SU-DHL-6 (cell line): ENCODE results near the gene SHISAL1.

Experiments
- H2AFZ ChIP-seq: fragments of 200-600 bp; sonication (generic); 2 replicates; pipeline ENCODE4 v1.6.1; 2014; ENCODE audit warnings: low read depth, mild to moderate bottlenecking, moderate library complexity, mixed read lengths, antibody characterized with exemption, low read length; ENCODE audit not compliant: severe bottlenecking
- H3F3A ChIP-seq: fragments of 200-600 bp; shearing (Covaris generic); 2 replicates; pipeline ENCODE4 v1.6.0; 2016; ENCODE audit warnings: antibody characterized with exemption, mild to moderate bottlenecking; ENCODE audit not compliant: insufficient read depth
- H3K27ac ChIP-seq: fragments of 200-600 bp; sonication (generic); 2 replicates; pipeline ENCODE4 v1.5.1; 2016; ENCODE audit warnings: low read depth, mild to moderate bottlenecking, low read length, moderate library complexity, mixed read lengths
- H3K27me3 ChIP-seq: fragments of 200-600 bp; sonication (generic), shearing (Covaris generic); 2 replicates; pipeline ENCODE4 v1.6.0; 2014; ENCODE audit warnings: mild to moderate bottlenecking, low read length
- H3K36me3 ChIP-seq: fragments of 200-600 bp; sonication (generic); 2 replicates; pipeline ENCODE4 v1.6.1; 2014; ENCODE audit warnings: mild to moderate bottlenecking, low read length, mixed read lengths
- H3K4me2 ChIP-seq: fragments of 300-600, 200-600 bp; shearing (Covaris generic), sonication (generic); 2 replicates; pipeline ENCODE4 v1.6.0; 2014; ENCODE audit warnings: low read length, low read depth, mild to moderate bottlenecking; ENCODE audit not compliant: poor library complexity, severe bottlenecking
- H3K4me3 ChIP-seq: fragments of 200-600 bp; sonication (generic); 2 replicates; pipeline ENCODE4 v1.5.1; 2014; ENCODE audit warnings: antibody characterized with exemption, low read length, mild to moderate bottlenecking, mixed read lengths; ENCODE audit not compliant: insufficient read depth, poor library complexity, severe bottlenecking
- H3K79me2 ChIP-seq: fragments of 200-600 bp; sonication (generic); 2 replicates; pipeline ENCODE4 v1.6.1; 2014; ENCODE audit warnings: mild to moderate bottlenecking, low read length, moderate library complexity; ENCODE audit not compliant: insufficient read depth
- H3K9ac ChIP-seq: fragments of 200-600 bp; sonication (generic); 2 replicates; pipeline ENCODE4 v1.7.0; 2014; ENCODE audit warnings: mild to moderate bottlenecking, low read length
- H3K9me2 ChIP-seq: fragments of 200-600 bp; sonication (generic); replicated peaks from 2 replicates; pipeline ENCODE4 v1.6.1; 2014; ENCODE audit warnings: low read length; ENCODE audit not compliant: insufficient read depth
- H3K9me3 ChIP-seq: fragments of 200-600 bp; sonication (generic); 2 replicates; pipeline ENCODE4 v1.6.1; 2014; ENCODE audit warnings: low read length, mixed read lengths; ENCODE audit not compliant: insufficient read depth
- H4K20me1 ChIP-seq: fragments of 200-600 bp; sonication (generic); 2 replicates; pipeline ENCODE4 v1.6.1; 2014; ENCODE audit warnings: low read depth, mild to moderate bottlenecking, antibody characterized with exemption, low read length, moderate library complexity, mixed read lengths
- CTCF ChIP-seq: fragments of 200-600 bp; sonication (generic); IDR thresholded peaks from one replicate; pipeline ENCODE4 v1.5.1; 2017; ENCODE audit warnings: antibody characterized with exemption, mild to moderate bottlenecking, low read length, moderate library complexity; ENCODE audit not compliant: insufficient read depth, poor library complexity, severe bottlenecking
- EZH2phosphoT487 ChIP-seq: fragments of 200-600 bp; sonication (generic), shearing (Covaris generic); conservative IDR thresholded peaks from 2 replicates; pipeline ENCODE4 v1.6.1; 2018; ENCODE audit warnings: mild to moderate bottlenecking, antibody characterized with exemption, low read length, moderate library complexity, mixed read lengths

Gene SHISAL1

GRCh38 chr22:44229331-44229730 lies 83.4 kb downstream of the SHISAL1 start:
- H3K9ac ChIP-seq = no peak overlapping the region
- no peak overlapping the region for H2AFZ ChIP-seq
- no peak overlapping the region for H3K4me2 ChIP-seq
- no peaks in the 10 kb centered on the region for H3F3A ChIP-seq
- TF ChIP-seq EZH2phosphoT487 (no peak), CTCF (no peak)
- H3K27me3 ChIP-seq = no peaks in the 10 kb centered on the region
- H3K9me3 ChIP-seq = no peaks in the 10 kb centered on the region
- H3K27ac ChIP-seq = no peak overlapping the region
- H3K4me3 ChIP-seq = no peak overlapping the region
- no peaks in the 10 kb centered on the region for H4K20me1 ChIP-seq
- no peaks in the 10 kb centered on the region for H3K79me2 ChIP-seq
- no peaks in the 10 kb centered on the region for H3K9me2 ChIP-seq
- no peaks in the 10 kb centered on the region for H3K36me3 ChIP-seq

- Histone ChIP-seq H3K27me3 (no peaks in the 10 kb centered on the region), H3F3A (no peaks in the 10 kb centered on the region), H3K4me2 (no peak overlapping the region), H3K9me3 (no peaks in the 10 kb centered on the region), H3K27ac (no peak overlapping the region), H3K9me2 (no peaks in the 10 kb centered on the region), H2AFZ (no peak overlapping the region), H3K79me2 (no peaks in the 10 kb centered on the region), H3K36me3 (no peaks in the 10 kb centered on the region), H3K4me3 (no peak overlapping the region), H3K9ac (no peak overlapping the region), H4K20me1 (no peaks in the 10 kb centered on the region)
- TF ChIP-seq EZH2phosphoT487 = no peak
- no peak for TF ChIP-seq CTCF
Observed at GRCh38 chr22:44225812-44226211, 86.9 kb downstream of the SHISAL1 start.

- H2AFZ ChIP-seq = no peak overlapping the region
- H3K9ac ChIP-seq = no peak overlapping the region
- H3K36me3 ChIP-seq = no peaks in the 10 kb centered on the region
- no peak overlapping the region for H3K27ac ChIP-seq
- no peaks in the 10 kb centered on the region for H3K79me2 ChIP-seq
- TF ChIP-seq EZH2phosphoT487 (no peak), CTCF (no peak)
- no peaks in the 10 kb centered on the region for H3K9me3 ChIP-seq
- no peaks in the 10 kb centered on the region for H3K27me3 ChIP-seq
- H3F3A ChIP-seq = no peaks in the 10 kb centered on the region
- no peak overlapping the region for H3K4me2 ChIP-seq
- no peaks in the 10 kb centered on the region for H4K20me1 ChIP-seq
- no peak overlapping the region for H3K4me3 ChIP-seq
- H3K9me2 ChIP-seq = no peaks in the 10 kb centered on the region
Observed at GRCh38 chr22:44225091-44225689, 87.6 kb downstream of the SHISAL1 start.

GRCh38 chr22:44224166-44224565 lies 88.6 kb downstream of the SHISAL1 start:
- H3K9me2 ChIP-seq = no peaks in the 10 kb centered on the region
- no peaks in the 10 kb centered on the region for H3F3A ChIP-seq
- no peak overlapping the region for H3K4me3 ChIP-seq
- H3K36me3 ChIP-seq = no peaks in the 10 kb centered on the region
- H4K20me1 ChIP-seq = no peaks in the 10 kb centered on the region
- no peaks in the 10 kb centered on the region for H3K9me3 ChIP-seq
- no peak overlapping the region for H3K9ac ChIP-seq
- H3K4me2 ChIP-seq = no peak overlapping the region
- H3K79me2 ChIP-seq = no peaks in the 10 kb centered on the region
- no peak overlapping the region for H3K27ac ChIP-seq
- no peak overlapping the region for H2AFZ ChIP-seq
- TF ChIP-seq CTCF (no peak), EZH2phosphoT487 (no peak)
- H3K27me3 ChIP-seq = no peaks in the 10 kb centered on the region
